Stimulated activated naive CD4-positive, alpha-beta T cell treated with Interleukin-2 at 50 U/mL for 16 hours (primary cell): Measurements from ENCODE around the gene GALK2.
"Not testable (repeated sequence)": the region's sequence is repeated elsewhere in the genome, so short reads cannot be mapped to it uniquely, and the experiment has no call there.

Source experiments
- DNase-seq: peaks from one replicate; lab custom pipeline; 2025; lab: John Stamatoyannopoulos, UW

Gene GALK2

GRCh38 chr15:49223536-49224274, 53.7 kb downstream of the GALK2 start:
- no peak for DNase-seq

DNA sequence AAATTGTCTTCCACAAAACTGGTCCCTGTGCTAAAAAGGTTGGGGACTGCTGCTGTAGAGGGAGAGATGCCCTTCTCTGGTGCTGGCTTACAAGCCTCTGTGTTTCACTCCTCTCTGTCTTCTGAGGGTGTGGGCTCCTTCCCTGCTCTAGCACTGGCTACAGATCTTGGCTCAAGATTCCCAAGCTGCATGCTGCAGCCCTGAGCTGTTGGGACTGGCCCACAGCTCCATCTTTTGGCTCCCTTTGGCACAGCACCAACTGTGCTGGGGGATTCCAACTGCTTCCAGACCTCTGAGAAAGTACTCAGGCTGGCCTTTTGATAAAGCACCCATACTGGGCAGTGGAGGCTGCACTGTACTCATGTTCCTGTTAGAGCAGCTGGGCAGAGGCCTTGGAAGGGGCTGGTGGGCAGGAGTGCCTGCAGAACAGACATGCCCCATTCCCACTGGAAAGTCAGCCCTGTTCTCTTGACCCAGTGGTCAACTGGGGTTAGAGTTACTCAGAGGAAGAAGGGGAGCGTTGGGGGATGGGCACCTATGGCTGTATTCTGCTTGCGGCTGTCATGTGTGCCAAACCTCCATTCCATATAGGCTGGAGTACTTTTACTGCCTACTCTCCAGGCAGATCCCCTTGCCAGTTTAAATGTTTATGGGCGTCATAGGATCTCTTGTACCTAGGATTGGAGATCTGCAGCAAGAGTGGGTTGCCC, 55.7 kb downstream of the GALK2 start:
- no peak for DNase-seq

DNA sequence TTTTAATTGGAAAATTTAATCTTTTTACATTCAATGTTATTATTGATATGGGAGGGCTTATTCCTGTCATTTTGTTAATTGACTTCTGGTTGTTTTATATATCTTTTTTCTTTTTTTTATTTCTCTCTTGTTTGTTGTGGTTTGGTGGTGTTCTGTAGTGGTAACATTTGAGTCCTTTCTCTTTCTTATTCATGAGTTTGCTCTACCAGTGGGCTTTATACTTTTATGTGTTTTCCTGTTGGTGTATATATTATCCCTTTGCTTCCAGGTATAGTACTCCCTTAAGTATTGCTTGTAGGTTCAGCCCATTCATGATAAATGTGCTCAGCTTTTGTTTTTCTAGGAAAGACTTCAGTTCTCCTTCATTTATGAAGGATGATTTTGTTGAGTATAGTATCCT, 57.6 kb downstream of the GALK2 start:
- DNase-seq, result no peak

DNA sequence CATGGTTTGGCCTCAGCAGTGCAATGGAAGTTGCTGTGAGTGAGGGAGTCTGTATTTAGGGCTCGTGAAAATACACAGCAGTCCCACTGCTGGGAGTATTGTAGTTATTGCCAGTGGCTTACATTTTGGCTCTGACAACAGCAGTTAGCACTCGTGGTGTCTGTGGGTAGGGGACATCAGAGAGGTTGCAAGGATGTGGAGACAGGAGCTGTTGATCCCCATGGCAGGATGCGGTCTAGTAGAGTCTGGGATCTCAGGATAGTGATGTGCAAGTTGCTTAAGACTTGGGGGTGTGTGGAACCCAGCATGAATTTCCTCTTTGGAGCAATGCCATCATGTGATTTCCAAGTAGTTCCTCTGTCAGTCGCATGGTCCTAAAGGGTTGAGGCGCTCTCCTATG, 59.9 kb downstream of the GALK2 start:
- no peak for DNase-seq

GRCh38 chr15:49232236-49232806, 62.3 kb downstream of the GALK2 start:
- DNase-seq, result no peak

GRCh38 chr15:49235446-49236124, 65.5 kb downstream of the GALK2 start:
- DNase-seq, result peak; percentile 9

DNA sequence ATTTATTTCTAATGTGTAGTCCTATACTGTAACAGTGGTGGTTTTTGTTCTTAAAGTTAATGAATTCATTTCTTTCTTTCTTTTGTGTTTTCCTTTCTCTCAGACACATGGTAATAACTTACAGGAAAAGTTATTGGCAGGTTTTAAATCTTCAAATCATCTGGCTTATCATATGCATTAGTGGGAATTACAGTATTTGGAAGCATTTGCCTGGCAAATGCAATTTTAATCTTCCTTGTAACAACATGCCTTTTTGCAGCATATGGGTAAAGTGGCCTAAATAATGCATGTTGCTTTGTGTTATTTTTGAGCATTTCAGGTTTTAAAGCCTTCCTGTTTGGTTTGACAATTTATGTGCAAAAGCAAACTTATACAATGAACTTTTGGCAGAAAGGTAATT, 66.8 kb downstream of the GALK2 start:
- no peak for DNase-seq

DNA sequence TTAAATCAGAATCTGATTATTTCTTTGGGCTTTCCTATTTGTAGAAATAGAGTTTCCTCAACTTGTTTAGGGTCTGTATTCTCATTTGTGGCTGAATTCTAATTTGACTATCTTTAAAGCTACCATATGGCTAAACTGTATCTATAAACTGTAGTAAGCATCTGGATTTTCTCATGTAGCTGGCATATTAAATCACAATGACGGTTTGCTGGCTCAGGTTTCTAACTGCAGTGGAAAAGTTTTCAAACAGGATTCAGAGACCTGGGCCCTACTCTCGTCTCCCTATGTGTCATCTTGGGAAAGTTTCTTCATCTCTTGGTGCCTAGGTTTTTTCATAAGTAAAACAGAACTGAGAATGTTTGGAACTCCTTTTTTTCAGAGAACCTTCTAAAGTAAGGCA, 68.3 kb downstream of the GALK2 start:
- no peak for DNase-seq

DNA sequence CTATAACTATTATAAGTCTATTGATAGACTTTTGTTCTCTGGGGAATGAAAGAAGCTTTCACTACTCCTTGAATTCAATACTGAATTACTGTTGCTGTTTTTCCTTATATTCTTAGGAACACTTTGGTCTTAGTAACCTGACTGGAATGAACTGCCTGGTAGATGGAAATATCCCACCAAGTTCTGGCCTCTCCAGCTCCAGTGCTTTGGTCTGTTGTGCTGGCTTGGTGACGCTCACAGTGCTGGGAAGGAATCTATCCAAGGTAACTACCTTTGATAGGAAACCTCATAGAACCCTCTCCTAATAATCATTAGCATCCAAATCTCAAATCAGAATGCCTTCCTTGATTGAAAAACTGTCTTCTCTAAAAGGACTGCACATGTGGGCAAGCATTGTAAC, 69.1 kb downstream of the GALK2 start:
- no peak for DNase-seq

DNA sequence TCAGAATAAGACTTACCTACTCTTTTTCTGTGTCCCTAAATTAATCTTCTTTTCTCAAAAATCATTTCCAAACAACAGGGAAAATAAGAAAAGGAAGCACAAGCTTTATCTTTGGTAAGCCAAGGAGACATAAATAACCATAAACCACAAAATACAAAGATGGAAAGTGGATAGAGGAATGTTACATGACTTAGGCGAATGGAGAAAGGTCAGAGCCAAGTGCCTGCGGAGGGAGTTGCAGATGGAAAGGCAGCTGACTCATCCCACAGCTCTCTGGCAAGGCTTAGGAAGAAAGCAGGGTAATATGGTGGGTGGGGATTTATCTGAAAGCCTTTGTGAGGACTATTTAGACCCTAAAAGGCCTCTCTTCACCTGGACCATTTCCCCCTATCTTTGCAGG, 72.8 kb downstream of the GALK2 start:
- DNase-seq, result no peak

GRCh38 chr15:49247556-49248110, 77.6 kb downstream of the GALK2 start:
- no peak for DNase-seq

DNA sequence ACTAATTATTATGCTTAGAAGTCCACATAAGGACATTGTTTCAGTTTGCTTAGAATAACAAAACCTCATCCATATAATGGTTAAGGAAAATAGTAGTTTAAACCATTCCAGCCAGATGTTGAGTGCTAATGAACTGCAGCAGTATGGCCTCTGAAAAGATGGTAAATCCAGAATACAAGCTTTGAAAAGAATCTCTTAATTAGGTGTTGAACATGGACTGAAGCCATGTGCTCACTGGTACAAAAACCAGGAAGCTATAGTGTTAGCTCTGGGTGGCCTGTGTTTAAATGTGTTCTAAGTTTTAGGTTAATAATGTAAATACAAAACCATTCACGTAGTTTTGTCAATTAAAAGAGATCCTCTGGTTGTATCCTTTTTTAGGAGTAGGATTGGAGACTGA, 78.2 kb downstream of the GALK2 start:
- no peak for DNase-seq

DNA sequence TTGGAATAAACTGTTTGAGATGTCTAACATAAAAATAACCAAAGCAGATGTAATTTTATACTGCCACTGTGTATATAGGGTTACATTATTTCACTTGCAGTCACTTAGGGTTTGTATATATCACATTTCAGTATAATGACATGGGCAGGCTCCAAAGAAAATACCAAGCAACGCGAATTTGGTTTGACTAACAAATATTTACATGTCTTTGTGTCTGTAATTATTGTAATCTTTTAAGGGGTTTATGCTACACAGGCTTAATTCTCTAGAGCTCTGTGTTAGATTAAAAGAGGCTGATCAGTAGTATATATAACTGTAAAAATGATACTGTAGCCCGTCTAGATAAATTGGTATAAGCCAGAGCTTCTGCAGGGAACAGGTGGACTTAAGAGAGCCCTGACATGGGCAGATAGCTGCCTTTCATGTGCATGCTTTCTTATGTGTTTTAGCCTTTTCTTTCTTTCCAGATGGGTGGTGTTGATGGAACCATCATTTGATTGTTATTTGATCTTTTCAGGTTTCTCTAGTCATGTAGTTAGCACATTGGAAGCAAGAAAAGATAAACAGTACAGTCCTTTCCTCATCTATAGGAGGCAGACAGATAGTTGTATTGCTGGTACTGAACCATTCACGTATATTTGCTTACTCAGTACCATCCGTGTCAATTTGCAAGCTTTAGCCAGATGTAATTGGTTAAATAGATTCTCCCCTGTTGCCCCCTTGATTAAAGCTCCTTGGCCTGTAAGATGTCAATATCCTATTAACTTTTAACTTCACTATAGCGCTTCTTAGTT, 86.1 kb downstream of the GALK2 start:
- DNase-seq, result no peak

GRCh38 chr15:49265117-49265516, 95.1 kb downstream of the GALK2 start:
- DNase-seq, result not testable (repeated sequence)

- no peak for DNase-seq
Observed at GRCh38 chr15:49265911-49266310, 95.9 kb downstream of the GALK2 start.

DNA sequence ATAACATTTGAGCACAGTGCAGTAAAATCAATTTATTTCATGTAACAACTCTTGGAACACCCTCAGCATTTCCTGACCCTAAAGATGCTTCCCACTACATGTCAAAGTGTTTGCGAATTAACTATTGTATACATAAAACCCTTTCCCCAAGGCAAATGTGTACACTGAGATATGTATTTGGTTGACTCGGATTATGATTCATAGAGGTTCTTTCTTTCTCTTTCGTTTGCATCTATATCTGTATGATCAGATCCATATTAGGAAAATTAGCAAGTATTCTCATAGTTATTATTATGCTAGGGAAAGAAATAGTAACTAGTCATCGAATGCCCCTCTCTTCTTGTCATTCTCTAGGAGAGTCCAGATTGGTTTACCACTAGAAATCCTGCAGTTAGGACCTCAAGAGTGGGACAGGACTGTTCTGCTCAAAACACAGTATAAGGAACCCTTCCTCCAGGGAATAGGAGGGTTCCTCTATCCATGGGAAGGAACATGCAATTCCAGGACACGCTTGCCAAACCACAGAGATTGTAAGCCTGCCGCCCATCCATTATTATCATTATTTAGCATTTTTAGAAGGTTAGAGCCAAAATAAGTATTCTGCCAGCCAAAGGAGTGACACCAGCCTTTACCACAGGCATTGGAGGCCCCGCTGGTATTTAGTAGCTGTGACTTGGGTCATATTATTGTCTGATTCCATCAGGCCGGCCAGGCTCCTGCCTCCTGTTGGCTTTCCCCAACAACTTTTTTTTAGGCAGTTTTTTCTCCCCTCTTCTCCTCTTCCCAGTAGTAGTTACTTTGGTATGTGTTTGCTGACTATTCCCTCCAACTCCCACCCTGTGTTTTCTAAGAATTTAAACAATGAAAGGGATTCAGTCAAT, 100.7 kb downstream of the GALK2 start:
- DNase-seq, result no peak

DNA sequence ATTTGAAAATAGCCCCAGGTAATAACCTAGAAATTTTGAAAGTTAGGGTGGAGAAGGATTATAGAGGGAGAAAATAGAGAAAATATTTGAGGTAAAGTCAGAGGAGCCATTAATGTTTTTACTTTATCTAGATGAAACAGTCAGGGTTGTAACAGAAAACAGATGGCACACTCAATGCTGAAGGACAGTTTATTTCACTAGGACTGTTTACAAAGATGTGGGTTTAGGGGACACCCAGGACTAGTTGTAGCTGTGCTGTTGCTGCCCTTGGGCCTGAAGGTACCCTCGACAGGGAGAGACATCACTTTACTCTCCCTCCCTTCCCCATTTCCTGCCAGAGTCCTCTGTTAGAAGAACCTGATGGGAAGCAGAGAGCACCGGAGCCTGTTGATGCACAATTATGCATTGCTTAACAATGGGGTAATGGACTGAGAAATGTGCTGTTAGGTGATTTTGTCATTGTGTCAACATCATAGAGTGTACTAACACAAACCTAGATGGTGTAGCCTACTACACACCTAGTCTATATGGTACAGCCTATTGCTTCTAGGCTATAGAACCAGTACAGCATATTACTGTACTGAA, 103.8 kb downstream of the GALK2 start:
- DNase-seq, result no peak

GRCh38 chr15:49278751-49279150, 108.7 kb downstream of the GALK2 start:
- DNase-seq, result no peak

GRCh38 chr15:49279521-49280456, 109.7 kb downstream of the GALK2 start:
- DNase-seq, result no peak
